HG03175 (cell line): ENCODE measurements around the gene CD300H.

Experiments
- ATAC-seq: cut with Tn5 transposase; IDR thresholded peaks from one replicate; pipeline ENCODE4 v1.9.1; 2021; ENCODE audit warnings: mild to moderate bottlenecking, moderate library complexity; ENCODE audit not compliant: unreplicated experiment

Gene CD300H

GRCh38 chr17:74567397-74567796 is at the start of gene CD300H:
CD300H (minus strand) TSS chr17:74567509.
- ATAC-seq: no peak

- ATAC-seq: no peak
Observed at GRCh38 chr17:74616696-74617095, 49.4 kb upstream of the CD300H start.

GRCh38 chr17:74612046-74612445 is 44.7 kb upstream of the CD300H start:
- no peak for ATAC-seq

GRCh38 chr17:74610108-74610507 is 42.8 kb upstream of the CD300H start:
- ATAC-seq: no peak

- ATAC-seq: no peak
Observed at GRCh38 chr17:74608511-74608910, 41.2 kb upstream of the CD300H start.

GRCh38 chr17:74607221-74607620 is 39.9 kb upstream of the CD300H start:
- ATAC-seq: no peak

GRCh38 chr17:74606050-74606449 is 38.7 kb upstream of the CD300H start:
- ATAC-seq: no peak

- ATAC-seq: no peak
Observed at GRCh38 chr17:74605361-74605760, 38.1 kb upstream of the CD300H start.

GRCh38 chr17:74604761-74605160 is 37.5 kb upstream of the CD300H start:
- no peak for ATAC-seq

GRCh38 chr17:74604200-74604599 is 36.9 kb upstream of the CD300H start:
- no peak for ATAC-seq

- ATAC-seq: no peak
Observed at GRCh38 chr17:74603746-74604145, 36.4 kb upstream of the CD300H start.

- no peak for ATAC-seq
Observed at GRCh38 chr17:74603037-74603635, 35.8 kb upstream of the CD300H start.

- ATAC-seq: no peak
Observed at GRCh38 chr17:74601944-74602572, 34.7 kb upstream of the CD300H start.

GRCh38 chr17:74599448-74599939 is 32.2 kb upstream of the CD300H start:
- no peak for ATAC-seq

GRCh38 chr17:74599023-74599399 is 31.7 kb upstream of the CD300H start:
- ATAC-seq: no peak

GRCh38 chr17:74598346-74599022 is 31.2 kb upstream of the CD300H start:
- ATAC-seq: no peak

GRCh38 chr17:74597069-74597790 is 29.9 kb upstream of the CD300H start:
- ATAC-seq: no peak

- ATAC-seq: no peak
Observed at GRCh38 chr17:74595037-74595750, 27.9 kb upstream of the CD300H start.

GRCh38 chr17:74592087-74592990 is 25.0 kb upstream of the CD300H start, which contains the start of gene CD300LD:
CD300LD (minus strand) TSS chr17:74592283; CDS start chr17:74592202, 81 bp downstream.
- no peak for ATAC-seq

GRCh38 chr17:74591503-74591902 is 24.2 kb upstream of the CD300H start:
- ATAC-seq: no peak
